Stimulated activated CD8-positive, alpha-beta memory T cell treated with anti-CD3 and anti-CD28 coated beads, Interleukin-4, amount 100 ng/mL, for 1 hour (primary cell): ENCODE measurements around the gene ZNF48.
A peak's percentile ranks its signal among the peaks of the same experiment; 100 is the strongest.

Experiments used
- DNase-seq, 2 donors: peaks; one replicate each; pipeline ENCODE4 v3.0.0-alpha.2; 2020; ENCODE audit warnings: low read depth in 2 of 2, low spot score in 1 of 2

Gene ZNF48

GRCh38 chr16:30407102-30407803 is 12.0 kb downstream of the ZNF48 start, which contains the start of gene ZNF771:
Gene ZNF771 (plus strand): TSS chr16:30407606. CDS start chr16:30408054, 448 bp downstream.
- peak; percentile 78 to 81 for DNase-seq

- DNase-seq = no peak
Observed at GRCh38 chr16:30407804-30408534, 12.7 kb downstream of the ZNF48 start.

- DNase-seq = peak; percentile 85 to 90
Observed at GRCh38 chr16:30409125-30410060, 14.2 kb downstream of the ZNF48 start.

- no peak for DNase-seq
Observed at GRCh38 chr16:30413112-30413806, 18.0 kb downstream of the ZNF48 start.

- DNase-seq = no peak
Observed at GRCh38 chr16:30414159-30414558, 18.9 kb downstream of the ZNF48 start.

- DNase-seq = no peak
Observed at GRCh38 chr16:30416047-30416603, 20.9 kb downstream of the ZNF48 start.

GRCh38 chr16:30416624-30417528 is 21.7 kb downstream of the ZNF48 start:
- no peak for DNase-seq

- DNase-seq = peak; percentile 70 to 79
Observed at GRCh38 chr16:30417529-30418349, 22.5 kb downstream of the ZNF48 start.

GRCh38 chr16:30418350-30419181 is 23.3 kb downstream of the ZNF48 start:
- DNase-seq = no peak

- DNase-seq = no peak
Observed at GRCh38 chr16:30421010-30421409, 25.8 kb downstream of the ZNF48 start.

- DNase-seq = no peak
Observed at GRCh38 chr16:30428055-30428454, 32.8 kb downstream of the ZNF48 start.

- DNase-seq = no peak
Observed at GRCh38 chr16:30429418-30429677, 34.1 kb downstream of the ZNF48 start.

- DNase-seq = peak; percentile 88 to 90
Observed at GRCh38 chr16:30429678-30430427, 34.6 kb downstream of the ZNF48 start, which contains the start of gene DCTPP1. Gene DCTPP1 (minus strand): TSS chr16:30430030. CDS start chr16:30429980, 50 bp downstream.

- no peak for DNase-seq
Observed at GRCh38 chr16:30430428-30430970, 35.3 kb downstream of the ZNF48 start.

- no peak for DNase-seq
Observed at GRCh38 chr16:30434852-30435251, 39.6 kb downstream of the ZNF48 start.

- no peak for DNase-seq
Observed at GRCh38 chr16:30437511-30438046, 42.4 kb downstream of the ZNF48 start.

- no peak for DNase-seq
Observed at GRCh38 chr16:30438835-30439234, 43.6 kb downstream of the ZNF48 start.
